ENCODE data around the gene SIRT3.

SIRT3 gene

DNA sequence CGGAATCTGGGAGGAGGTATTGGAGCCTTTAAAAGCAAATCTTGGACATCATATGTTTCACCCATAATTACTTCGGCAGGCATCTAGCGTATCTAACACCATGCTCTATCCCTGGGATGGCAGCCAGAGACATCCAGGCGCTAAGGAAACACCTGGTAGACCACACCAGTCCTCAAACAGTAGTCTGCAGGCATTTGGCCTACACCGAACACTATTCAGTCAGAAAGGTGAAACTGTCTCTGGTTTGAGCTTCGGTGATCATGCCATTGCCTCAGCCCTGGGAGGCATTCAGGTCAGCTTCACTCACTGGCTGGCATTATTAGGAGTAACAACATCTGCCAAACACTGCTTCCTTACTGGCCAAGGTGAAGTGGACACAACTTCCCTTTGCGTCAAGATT lies 11.7 kb downstream of the SIRT3 start:
- Histone ChIP-seq H2AFZ (ENCODE audit: low read depth, low read length, severe bottlenecking) (no peak overlapping the region), H3K4me3 (ENCODE audit: insufficient read depth, low read length, poor library complexity, severe bottlenecking) (no peak overlapping the region), H3K79me2 (ENCODE audit: insufficient read depth, low read length) (no peaks in the 10 kb centered on the region), H3F3A (ENCODE audit: insufficient read depth) (no peaks in the 10 kb centered on the region), H4K20me1 (ENCODE audit: low read depth, low read length) (no peaks in the 10 kb centered on the region), H3K9ac (ENCODE audit: low read length) (no peak overlapping the region), H3K9me2 (replicated peaks; ENCODE audit: insufficient read depth, low read length) (no peaks in the 10 kb centered on the region), H3K9me3 (ENCODE audit: insufficient read depth, low read length) (no peaks in the 10 kb centered on the region), H3K27me3 (ENCODE audit: low read length) (no peaks in the 10 kb centered on the region), H3K36me3 (ENCODE audit: low read length) (no peaks in the 10 kb centered on the region), H3K27ac (ENCODE audit: low read depth, low read length) (no peak overlapping the region), H3K4me2 (ENCODE audit: low read depth, low read length, poor library complexity, severe bottlenecking) (no peak overlapping the region)
- TF ChIP-seq EZH2phosphoT487 (conservative IDR thresholded peaks at IDR 0.05; ENCODE audit: low read length): no peak
- no peak for TF ChIP-seq CTCF (IDR thresholded peaks at IDR 0.05; ENCODE audit: insufficient read depth, low read length, poor library complexity, severe bottlenecking)

DNA sequence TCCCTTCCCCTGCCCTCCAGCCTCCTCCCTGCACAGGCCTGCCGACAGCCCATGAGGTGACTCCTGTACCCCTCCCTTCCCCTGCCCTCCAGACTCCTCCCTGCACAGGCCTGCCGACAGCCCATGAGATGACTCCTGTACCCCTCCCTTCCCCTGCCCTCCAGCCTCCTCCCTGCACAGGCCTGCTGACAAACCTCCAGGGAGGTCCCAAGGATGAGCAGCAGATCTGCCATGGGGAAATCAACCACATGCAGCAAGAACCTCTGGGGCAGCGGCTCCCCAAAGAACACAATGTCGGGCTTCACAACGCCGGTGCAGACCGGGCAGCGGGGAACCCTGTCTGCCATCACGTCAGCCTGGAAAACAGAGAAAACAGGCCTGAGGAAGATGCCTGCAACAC lies 12.3 kb downstream of the SIRT3 start:
- no peaks in the 10 kb centered on the region for H3K9me3 ChIP-seq (ENCODE audit: insufficient read depth, low read length)
- no peak overlapping the region for H3K4me2 ChIP-seq (ENCODE audit: low read depth, low read length, poor library complexity, severe bottlenecking)
- no peaks in the 10 kb centered on the region for H3K79me2 ChIP-seq (ENCODE audit: insufficient read depth, low read length)
- no peaks in the 10 kb centered on the region for H3K27me3 ChIP-seq (ENCODE audit: low read length)
- H4K20me1 ChIP-seq (ENCODE audit: low read depth, low read length): no peaks in the 10 kb centered on the region
- no peak for TF ChIP-seq CTCF (IDR thresholded peaks at IDR 0.05; ENCODE audit: insufficient read depth, low read length, poor library complexity, severe bottlenecking)
- no peak for TF ChIP-seq EZH2phosphoT487 (conservative IDR thresholded peaks at IDR 0.05; ENCODE audit: low read length)
- H3K9me2 ChIP-seq (replicated peaks; ENCODE audit: insufficient read depth, low read length): no peaks in the 10 kb centered on the region
- H3K36me3 ChIP-seq (ENCODE audit: low read length): no peaks in the 10 kb centered on the region
- H2AFZ ChIP-seq (ENCODE audit: low read depth, low read length, severe bottlenecking): no peak overlapping the region
- no peak overlapping the region for H3K27ac ChIP-seq (ENCODE audit: low read depth, low read length)
- H3K4me3 ChIP-seq (ENCODE audit: insufficient read depth, low read length, poor library complexity, severe bottlenecking): no peak overlapping the region
- no peaks in the 10 kb centered on the region for H3F3A ChIP-seq (ENCODE audit: insufficient read depth)
- H3K9ac ChIP-seq (ENCODE audit: low read length): no peak overlapping the region

GRCh38 chr11:223026-223789 lies 12.9 kb downstream of the SIRT3 start:
- H3K27me3 ChIP-seq (ENCODE audit: low read length): no peaks in the 10 kb centered on the region
- no peak overlapping the region for H3K4me3 ChIP-seq (ENCODE audit: insufficient read depth, low read length, poor library complexity, severe bottlenecking)
- no peak overlapping the region for H3K27ac ChIP-seq (ENCODE audit: low read depth, low read length)
- no peak overlapping the region for H3K4me2 ChIP-seq (ENCODE audit: low read depth, low read length, poor library complexity, severe bottlenecking)
- no peaks in the 10 kb centered on the region for H3K36me3 ChIP-seq (ENCODE audit: low read length)
- no peaks in the 10 kb centered on the region for H3F3A ChIP-seq (ENCODE audit: insufficient read depth)
- H3K9me2 ChIP-seq (replicated peaks; ENCODE audit: insufficient read depth, low read length): no peaks in the 10 kb centered on the region
- TF ChIP-seq EZH2phosphoT487 (conservative IDR thresholded peaks at IDR 0.05; ENCODE audit: low read length) (no peak), CTCF (IDR thresholded peaks at IDR 0.05; ENCODE audit: insufficient read depth, low read length, poor library complexity, severe bottlenecking) (no peak)
- no peaks in the 10 kb centered on the region for H3K79me2 ChIP-seq (ENCODE audit: insufficient read depth, low read length)
- no peak overlapping the region for H3K9ac ChIP-seq (ENCODE audit: low read length)
- H2AFZ ChIP-seq (ENCODE audit: low read depth, low read length, severe bottlenecking): no peak overlapping the region
- H4K20me1 ChIP-seq (ENCODE audit: low read depth, low read length): no peaks in the 10 kb centered on the region
- no peaks in the 10 kb centered on the region for H3K9me3 ChIP-seq (ENCODE audit: insufficient read depth, low read length)

Data from SU-DHL-6 (cell line).